Neural progenitor cell (in vitro differentiated cells): ENCODE results near the gene SCART1. TPM values are rescaled to one million over a fixed set of nuclear protein-coding genes. Genes with fewer than 3 reads are reported as not detected.
"Not testable (repeated sequence)": the region's sequence is repeated elsewhere in the genome, so short reads cannot be mapped to it uniquely, and the experiment has no call there.

ENCODE experiments used
- DNase-seq: peaks from one replicate; pipeline ENCODE4 v3.0.0-alpha.2; 2016; ENCODE audit warnings: low spot score
- H2AFZ ChIP-seq: fragments of 200-600 bp; sonication (generic); replicated peaks from 2 replicates; pipeline ENCODE4 v1.6.1; 2016; ENCODE audit warnings: antibody characterized with exemption
- H3F3A ChIP-seq: fragments of 200-600 bp; sonication (generic); 2 replicates; pipeline ENCODE4 v1.6.1; 2016; ENCODE audit warnings: antibody characterized with exemption, low read depth
- H3K27ac ChIP-seq: fragments of 200-600 bp; sonication (generic); 2 replicates; pipeline ENCODE4 v1.5.1; 2016; ENCODE audit warnings: mild to moderate bottlenecking
- H3K27me3 ChIP-seq: fragments of 200-600 bp; sonication (generic); 2 replicates; pipeline ENCODE4 v1.6.1; 2016; ENCODE audit warnings: mild to moderate bottlenecking, moderate library complexity
- H3K36me3 ChIP-seq: fragments of 200-600 bp; sonication (generic); 2 replicates; pipeline ENCODE4 v1.5.1; 2016
- H3K4me1 ChIP-seq: fragments of 200-600 bp; sonication (generic); 2 replicates; pipeline ENCODE4 v1.6.1; 2016; ENCODE audit warnings: mixed run types
- H3K4me2 ChIP-seq: fragments of 200-600 bp; sonication (generic); 2 replicates; pipeline ENCODE4 v1.6.1; 2016
- H3K4me3 ChIP-seq: fragments of 200-600 bp; sonication (generic); 2 replicates; pipeline ENCODE4 v1.5.1; 2016
- H3K79me2 ChIP-seq: fragments of 200-600 bp; sonication (generic); 2 replicates; pipeline ENCODE4 v1.6.1; 2016; ENCODE audit warnings: low read depth
- H3K9ac ChIP-seq: fragments of 200-600 bp; sonication (generic); 2 replicates; pipeline ENCODE4 v1.6.1; 2016
- H3K9me3 ChIP-seq: fragments of 200-600 bp; sonication (generic); 2 replicates; pipeline ENCODE4 v1.5.1; 2016; ENCODE audit warnings: low read depth
- H4K20me1 ChIP-seq: fragments of 200-600 bp; sonication (generic); 2 replicates; pipeline ENCODE4 v1.6.1; 2016; ENCODE audit warnings: low read depth
- H3K27ac Mint-ChIP-seq: 3 replicates; pipeline ENCODE4 v1.8.0; 2021; ENCODE audit warnings: mixed read lengths
- H3K27me3 Mint-ChIP-seq: 2 replicates; pipeline ENCODE4 v1.8.0; 2022; ENCODE audit warnings: low read depth, mild to moderate bottlenecking, inconsistent platforms, moderate library complexity, mixed read lengths; ENCODE audit not compliant: insufficient read depth
- H3K36me3 Mint-ChIP-seq: 3 replicates; pipeline ENCODE4 v1.8.0; 2021; ENCODE audit warnings: mixed read lengths
- H3K4me1 Mint-ChIP-seq: 3 replicates; pipeline ENCODE4 v1.8.0; 2021; ENCODE audit warnings: mixed read lengths
- H3K4me3 Mint-ChIP-seq: 3 replicates; pipeline ENCODE4 v1.8.0; 2021; ENCODE audit warnings: mild to moderate bottlenecking, moderate library complexity, mixed read lengths
- H3K9me3 Mint-ChIP-seq: 3 replicates; pipeline ENCODE4 v1.8.0; 2020; ENCODE audit warnings: mixed read lengths
- CTCF ChIP-seq: fragments of 200-600 bp; sonication (generic); IDR thresholded peaks from 2 replicates; pipeline ENCODE4 v1.5.1; 2017; ENCODE audit warnings: antibody characterized with exemption, mild to moderate bottlenecking
- EZH2 ChIP-seq: fragments of 200-600 bp; sonication (generic); IDR thresholded peaks from 2 replicates; pipeline ENCODE4 v1.6.1; 2017; ENCODE audit warnings: antibody characterized with exemption, mild to moderate bottlenecking, moderate library complexity
- EZH2phosphoT487 ChIP-seq: fragments of 200-600 bp; sonication (generic); IDR thresholded peaks from 2 replicates; pipeline ENCODE4 v1.6.1; 2017; ENCODE audit warnings: antibody characterized with exemption
- total RNA-seq: library from RNA; depleted of rRNA; stranded (reverse); fragments of >200 nt; gene quantifications from 2 replicates; pipeline ENCODE4 v1.2.3, GENCODE V29; 2015; ENCODE audit warnings: low replicate concordance

SCART1 gene
- total RNA-seq, 1 donor from 2014 or later, result 0.49 TPM

GRCh38 chr10:133511408-133511807 lies 57.7 kb downstream of the SCART1 start:
- no peaks in the 10 kb centered on the region for H3K27me3 ChIP-seq
- H2AFZ ChIP-seq, result no peak overlapping the region
- H3K36me3 ChIP-seq, result no peaks in the 10 kb centered on the region
- no peak overlapping the region for H3K4me3 Mint-ChIP-seq
- H3K4me2 ChIP-seq, result no peak overlapping the region
- no peaks in the 10 kb centered on the region for H3K79me2 ChIP-seq
- H3F3A ChIP-seq, result no peaks in the 10 kb centered on the region
- H3K4me3 ChIP-seq, result no peak overlapping the region
- H3K27ac ChIP-seq, result no peak overlapping the region
- no peak overlapping the region for H3K27ac Mint-ChIP-seq
- H3K9me3 ChIP-seq, result peaks cover 15% of the 10 kb centered on the region
- no peaks in the 10 kb centered on the region for H3K36me3 Mint-ChIP-seq
- DNase-seq, result no peak
- H3K9me3 Mint-ChIP-seq, result peaks cover 2% of the 10 kb centered on the region
- no peak overlapping the region for H3K9ac ChIP-seq
- TF ChIP-seq CTCF (no peak), EZH2phosphoT487 (no peak), EZH2 (no peak)
- H4K20me1 ChIP-seq, result no peaks in the 10 kb centered on the region
- no peaks in the 10 kb centered on the region for H3K4me1 ChIP-seq
- H3K27me3 Mint-ChIP-seq, result peaks cover 2% of the 10 kb centered on the region
- H3K4me1 Mint-ChIP-seq, result no peaks in the 10 kb centered on the region

DNA sequence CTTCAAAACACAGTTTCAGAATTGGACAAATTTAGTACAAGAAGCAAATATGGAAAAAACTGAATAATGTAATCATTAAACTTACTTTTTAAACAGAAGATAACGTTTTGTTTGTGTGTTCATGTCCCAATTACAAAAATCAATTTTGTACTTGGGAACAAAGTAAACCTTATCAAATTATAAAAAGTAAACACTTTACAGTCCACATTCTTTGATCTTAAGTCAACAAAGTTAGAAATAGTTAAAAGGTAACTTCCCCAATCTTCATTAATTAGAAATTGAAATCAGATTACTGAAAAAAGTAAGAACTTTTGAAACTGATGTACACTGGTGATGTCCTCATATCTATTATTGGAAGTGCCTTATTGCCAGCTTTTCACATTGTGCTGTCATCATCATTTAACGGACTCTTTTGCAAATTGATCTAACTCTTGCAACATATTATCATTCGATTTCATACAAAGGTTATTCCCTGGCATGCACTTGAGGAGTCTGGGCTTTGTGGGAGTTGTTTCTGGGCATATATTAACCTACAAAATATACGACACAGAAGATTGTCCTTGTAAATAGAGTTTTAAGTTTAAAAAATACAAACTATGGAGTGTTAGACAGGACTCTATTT lies 58.3 kb downstream of the SCART1 start:
- DNase-seq, result no peak
- H3K9me3 Mint-ChIP-seq, result peaks cover 2% of the 10 kb centered on the region
- no peak overlapping the region for H2AFZ ChIP-seq
- H3K27ac Mint-ChIP-seq, result no peak overlapping the region
- no peaks in the 10 kb centered on the region for H3K4me1 Mint-ChIP-seq
- no peaks in the 10 kb centered on the region for H4K20me1 ChIP-seq
- no peak overlapping the region for H3K4me3 Mint-ChIP-seq
- H3K27me3 ChIP-seq, result no peaks in the 10 kb centered on the region
- peaks cover 15% of the 10 kb centered on the region for H3K9me3 ChIP-seq
- H3K79me2 ChIP-seq, result no peaks in the 10 kb centered on the region
- H3K4me1 ChIP-seq, result no peaks in the 10 kb centered on the region
- H3K36me3 ChIP-seq, result no peaks in the 10 kb centered on the region
- H3K36me3 Mint-ChIP-seq, result no peaks in the 10 kb centered on the region
- no peak overlapping the region for H3K27ac ChIP-seq
- TF ChIP-seq EZH2, result no peak
- TF ChIP-seq EZH2phosphoT487, result no peak
- TF ChIP-seq CTCF, result no peak
- H3K9ac ChIP-seq, result no peak overlapping the region
- no peak overlapping the region for H3K4me2 ChIP-seq
- no peaks in the 10 kb centered on the region for H3F3A ChIP-seq
- no peak overlapping the region for H3K4me3 ChIP-seq
- peaks cover 2% of the 10 kb centered on the region for H3K27me3 Mint-ChIP-seq

GRCh38 chr10:133515471-133515870 lies 61.7 kb downstream of the SCART1 start:
- peaks cover 15% of the 10 kb centered on the region for H3K9me3 ChIP-seq
- H3K4me2 ChIP-seq, result no peak overlapping the region
- DNase-seq, result no peak
- Mint-ChIP-seq H3K4me1 (no peaks in the 10 kb centered on the region), H3K36me3 (no peaks in the 10 kb centered on the region), H3K4me3 (no peak overlapping the region), H3K27ac (no peak overlapping the region), H3K9me3 (peaks cover 5% of the 10 kb centered on the region), H3K27me3 (peaks cover 7% of the 10 kb centered on the region)
- no peaks in the 10 kb centered on the region for H4K20me1 ChIP-seq
- no peaks in the 10 kb centered on the region for H3K79me2 ChIP-seq
- H3F3A ChIP-seq, result no peaks in the 10 kb centered on the region
- no peaks in the 10 kb centered on the region for H3K4me1 ChIP-seq
- H3K9ac ChIP-seq, result no peak overlapping the region
- TF ChIP-seq EZH2phosphoT487 (no peak), EZH2 (no peak)
- H3K4me3 ChIP-seq, result no peak overlapping the region
- no peak overlapping the region for H3K27ac ChIP-seq
- H3K36me3 ChIP-seq, result no peaks in the 10 kb centered on the region
- H2AFZ ChIP-seq, result no peak overlapping the region
- no peaks in the 10 kb centered on the region for H3K27me3 ChIP-seq

DNA sequence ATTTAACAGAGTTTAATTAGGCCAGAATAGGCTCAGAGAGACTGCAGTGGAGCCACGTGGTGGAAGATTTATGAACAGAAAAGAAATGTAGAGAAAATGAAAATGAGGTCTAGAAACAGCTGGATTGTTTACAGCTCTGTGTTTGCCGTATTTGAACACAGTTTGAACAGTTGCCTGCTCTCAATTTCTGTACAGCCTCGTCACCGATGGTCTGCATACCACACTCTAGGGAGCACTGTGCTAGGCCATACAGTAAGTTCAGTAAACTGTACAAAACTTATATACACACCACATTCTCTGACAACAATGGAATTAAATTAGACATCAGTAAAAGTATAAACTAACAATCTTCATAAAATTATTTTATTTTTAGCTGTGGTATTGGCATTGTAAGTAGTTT lies 62.3 kb downstream of the SCART1 start:
- no peaks in the 10 kb centered on the region for H3K27me3 ChIP-seq
- Mint-ChIP-seq H3K36me3 (no peaks in the 10 kb centered on the region), H3K27ac (no peak overlapping the region), H3K4me3 (no peak overlapping the region), H3K9me3 (peaks cover 5% of the 10 kb centered on the region), H3K27me3 (peaks cover 7% of the 10 kb centered on the region), H3K4me1 (no peaks in the 10 kb centered on the region)
- H3K9ac ChIP-seq, result no peak overlapping the region
- TF ChIP-seq CTCF, result no peak
- TF ChIP-seq EZH2phosphoT487, result no peak
- no peak for TF ChIP-seq EZH2
- no peaks in the 10 kb centered on the region for H3K4me1 ChIP-seq
- no peaks in the 10 kb centered on the region for H4K20me1 ChIP-seq
- H3K4me3 ChIP-seq, result no peak overlapping the region
- no peak overlapping the region for H3K4me2 ChIP-seq
- H3K36me3 ChIP-seq, result no peaks in the 10 kb centered on the region
- H3F3A ChIP-seq, result no peaks in the 10 kb centered on the region
- no peak overlapping the region for H3K27ac ChIP-seq
- H3K79me2 ChIP-seq, result no peaks in the 10 kb centered on the region
- peaks cover 14% of the 10 kb centered on the region for H3K9me3 ChIP-seq
- no peak overlapping the region for H2AFZ ChIP-seq
- DNase-seq, result no peak

DNA sequence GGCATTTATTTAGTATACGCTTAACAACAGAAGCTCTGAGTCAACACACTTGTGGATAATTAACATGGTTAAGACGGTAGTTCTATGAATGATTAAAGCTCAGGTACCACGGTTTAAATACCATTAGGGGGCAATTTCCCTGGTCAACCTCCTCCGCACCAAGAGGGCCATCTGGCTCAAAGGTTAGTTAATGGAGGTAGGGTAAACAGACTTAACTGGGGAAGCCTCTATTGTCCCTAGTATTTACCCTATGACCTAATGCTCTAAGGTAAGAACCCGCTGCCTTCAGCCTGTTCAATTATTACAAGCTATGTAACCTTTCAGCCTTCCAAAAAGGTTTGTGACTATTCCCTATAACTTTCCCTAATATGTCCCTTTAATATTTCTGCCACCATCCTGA lies 64.8 kb downstream of the SCART1 start:
- H2AFZ ChIP-seq, H3K9ac ChIP-seq, H3K36me3 Mint-ChIP-seq, H3K9me3 Mint-ChIP-seq, H3K36me3 ChIP-seq, H3F3A ChIP-seq, H3K4me2 ChIP-seq, H3K4me3 ChIP-seq, H4K20me1 ChIP-seq, H3K27ac Mint-ChIP-seq, H3K4me3 Mint-ChIP-seq, H3K27me3 Mint-ChIP-seq, H3K4me1 Mint-ChIP-seq, H3K4me1 ChIP-seq, H3K27ac ChIP-seq, H3K9me3 ChIP-seq, H3K27me3 ChIP-seq, DNase-seq, H3K79me2 ChIP-seq: not testable (repeated sequence)
